Measurements from ENCODE around the gene RPS15.
"Not testable (repeated sequence)": the region's sequence is repeated elsewhere in the genome, so short reads cannot be mapped to it uniquely, and the experiment has no call there.

RPS15 gene

GRCh38 chr19:1471515-1472160, 33.4 kb downstream of the RPS15 start:
- DNase-seq = no peak

GRCh38 chr19:1472231-1473084, 34.3 kb downstream of the RPS15 start:
- no peak for DNase-seq

- no peak for DNase-seq
These were observed 35.1 kb downstream of the RPS15 start for GRCh38 chr19:1473085-1473851.

GRCh38 chr19:1474011-1474764, 36.0 kb downstream of the RPS15 start:
- no peak for DNase-seq

GRCh38 chr19:1474765-1475351, 36.7 kb downstream of the RPS15 start:
- no peak for DNase-seq

GRCh38 chr19:1475751-1476437, 37.7 kb downstream of the RPS15 start:
- DNase-seq = no peak

GRCh38 chr19:1477056-1477455, 38.9 kb downstream of the RPS15 start:
- not testable (repeated sequence) for DNase-seq

GRCh38 chr19:1478934-1479707, 40.9 kb downstream of the RPS15 start, which contains the start of gene C19orf25:
TSS of gene C19orf25 (minus strand) at chr19:1479215. CDS start at chr19:1478903, 312 bp downstream.
- DNase-seq = peak; percentile 93

- DNase-seq = no peak
These were observed 43.2 kb downstream of the RPS15 start for GRCh38 chr19:1481224-1481892.

GRCh38 chr19:1481893-1482360, 43.7 kb downstream of the RPS15 start:
- DNase-seq = no peak

GRCh38 chr19:1482361-1483130, 44.4 kb downstream of the RPS15 start:
- no peak for DNase-seq

GRCh38 chr19:1483131-1483978, 45.2 kb downstream of the RPS15 start:
- DNase-seq = peak; percentile 25

GRCh38 chr19:1483979-1484428, 45.8 kb downstream of the RPS15 start:
- no peak for DNase-seq

- no peak for DNase-seq
These were observed 48.8 kb downstream of the RPS15 start for GRCh38 chr19:1486720-1487575.

GRCh38 chr19:1487576-1488281, 49.5 kb downstream of the RPS15 start:
- DNase-seq = no peak

GRCh38 chr19:1488282-1488601, 50.0 kb downstream of the RPS15 start:
- DNase-seq = no peak
